Immature natural killer cell (primary cell): Measurements from ENCODE around the gene TAOK1. TPM values are rescaled to one million over a fixed set of nuclear protein-coding genes. Genes with fewer than 3 reads are reported as not detected.
A peak's percentile ranks its signal among the peaks of the same experiment; 100 is the strongest.
"Not testable (repeated sequence)": the region's sequence is repeated elsewhere in the genome, so short reads cannot be mapped to it uniquely, and the experiment has no call there.

Experiments used
- DNase-seq, 3 donors: peaks; one replicate each; pipeline ENCODE4 v3.0.0; 2022; ENCODE audit warnings: mixed read lengths in 1 of 3
- H3K27ac Mint-ChIP-seq, 6 donors: one replicate each; pipeline ENCODE4 v1.8.0; 2020; ENCODE audit warnings: mixed read lengths in 6 of 6, mild to moderate bottlenecking in 5 of 6, inconsistent platforms in 4 of 6, moderate library complexity in 3 of 6
- H3K27me3 Mint-ChIP-seq, 3 donors: one replicate each; pipeline ENCODE4 v1.8.0; 2020 to 2021; ENCODE audit warnings: low read depth in 3 of 3, mild to moderate bottlenecking in 3 of 3, mixed read lengths in 3 of 3, moderate library complexity in 3 of 3, inconsistent platforms in 1 of 3
- H3K36me3 Mint-ChIP-seq, 3 donors: one replicate each; pipeline ENCODE4 v1.8.0; 2020; ENCODE audit warnings: mixed read lengths in 3 of 3, inconsistent platforms in 2 of 3, mild to moderate bottlenecking in 2 of 3
- H3K4me1 Mint-ChIP-seq, 2 donors: one replicate each; pipeline ENCODE4 v1.8.0; 2020; ENCODE audit warnings: inconsistent platforms in 2 of 2, mild to moderate bottlenecking in 2 of 2, mixed read lengths in 2 of 2, moderate library complexity in 1 of 2
- H3K4me3 Mint-ChIP-seq, 5 donors: one replicate each; pipeline ENCODE4 v1.8.0; 2020; ENCODE audit warnings: mild to moderate bottlenecking in 5 of 5, mixed read lengths in 5 of 5, inconsistent platforms in 3 of 5, moderate library complexity in 3 of 5
- H3K9me3 Mint-ChIP-seq, 6 donors: one replicate each; pipeline ENCODE4 v1.8.0; 2020; ENCODE audit warnings: mild to moderate bottlenecking in 6 of 6, mixed read lengths in 6 of 6, inconsistent platforms in 4 of 6, moderate library complexity in 3 of 6
- polyA plus RNA-seq, 3 donors: library from polyadenylated mRNA; unstranded; fragments of 300-500 nt; fragmentation: Illumina TruSeq; gene quantifications; one replicate each; pipeline ENCODE4 v1.2.3, GENCODE V29; 2021

Gene TAOK1
- polyA plus RNA-seq: 1 to 10 TPM; 2.0 to 3.4 (median 2.2) TPM

- H3K4me3 Mint-ChIP-seq: peak within 1 kb of the TSS; percentile 91 to 96 (median 94)
- no peaks in the 10 kb centered on the region for H3K9me3 Mint-ChIP-seq
- peaks cover 5 to 12% (median 11%) of the 10 kb centered on the region in 3 donors for H3K27me3 Mint-ChIP-seq
- peak within 1 kb of the TSS; percentile 89 to 96 (median 94) for H3K27ac Mint-ChIP-seq
- H3K36me3 Mint-ChIP-seq: no peaks in the 10 kb centered on the region
- peaks cover 42 to 52% of the 10 kb centered on the region in 2 donors for H3K4me1 Mint-ChIP-seq
- DNase-seq: peak; percentile 98 to 99 (median 98)
These were observed at the start of gene TAOK1 for GRCh38 chr17:29389982-29390850. TAOK1 (plus strand) TSS chr17:29390363; CDS start chr17:29451549, 61,186 bp downstream.

- Mint-ChIP-seq H3K4me1 (no peaks in the 10 kb centered on the region), H3K27me3 (peaks cover 3 to 10% (median 3%) of the 10 kb centered on the region in 3 donors), H3K27ac (no peak overlapping the region), H3K36me3 (no peaks in the 10 kb centered on the region), H3K4me3 (no peak overlapping the region), H3K9me3 (no peaks in the 10 kb centered on the region)
- no peak for DNase-seq
These were observed 48.4 kb upstream of the TAOK1 start for GRCh38 chr17:29341726-29342125.

GRCh38 chr17:29342158-29342765, 47.9 kb upstream of the TAOK1 start:
- Mint-ChIP-seq H3K9me3 (no peaks in the 10 kb centered on the region), H3K36me3 (no peaks in the 10 kb centered on the region), H3K4me3 (no peak overlapping the region), H3K4me1 (no peaks in the 10 kb centered on the region), H3K27ac (no peak overlapping the region), H3K27me3 (peaks cover 3 to 10% (median 3%) of the 10 kb centered on the region in 3 donors)
- no peak for DNase-seq

- Mint-ChIP-seq H3K4me1 (no peaks in the 10 kb centered on the region), H3K27me3 (peaks cover 1 to 8% (median 4%) of the 10 kb centered on the region in 3 donors), H3K27ac (no peak overlapping the region), H3K9me3 (no peaks in the 10 kb centered on the region), H3K36me3 (no peaks in the 10 kb centered on the region), H3K4me3 (no peak overlapping the region)
- DNase-seq: no peak
These were observed 45.8 kb upstream of the TAOK1 start for GRCh38 chr17:29344201-29344856.

- Mint-ChIP-seq H3K36me3 (no peaks in the 10 kb centered on the region), H3K27ac (no peak overlapping the region), H3K9me3 (no peaks in the 10 kb centered on the region)
These were observed 45.1 kb upstream of the TAOK1 start for GRCh38 chr17:29345066-29345465.

GRCh38 chr17:29345470-29345869, 44.7 kb upstream of the TAOK1 start:
- H3K27ac Mint-ChIP-seq, H3K4me3 Mint-ChIP-seq, H3K27me3 Mint-ChIP-seq, H3K9me3 Mint-ChIP-seq, H3K4me1 Mint-ChIP-seq, H3K36me3 Mint-ChIP-seq, DNase-seq: not testable (repeated sequence)

More at GRCh38 chr17:29345066-29345465, 45.1 kb upstream of the TAOK1 start:
- Mint-ChIP-seq H3K4me3 (no peak overlapping the region), H3K27me3 (peaks cover 1 to 6% (median 5%) of the 10 kb centered on the region in 3 donors), H3K4me1 (no peaks in the 10 kb centered on the region)
- DNase-seq: no peak

- no peak for DNase-seq
- H3K9me3 Mint-ChIP-seq: no peaks in the 10 kb centered on the region
These were observed 43.7 kb upstream of the TAOK1 start for GRCh38 chr17:29346462-29346861.

GRCh38 chr17:29347831-29348629, 42.1 kb upstream of the TAOK1 start:
- Mint-ChIP-seq H3K27ac (no peak overlapping the region), H3K4me1 (no peaks in the 10 kb centered on the region), H3K36me3 (no peaks in the 10 kb centered on the region), H3K27me3 (peaks cover under 1 to 8% (median 2%) of the 10 kb centered on the region in 3 donors), H3K4me3 (no peak overlapping the region), H3K9me3 (no peaks in the 10 kb centered on the region)
- no peak for DNase-seq

More at GRCh38 chr17:29346462-29346861, 43.7 kb upstream of the TAOK1 start:
- no peak overlapping the region for H3K27ac Mint-ChIP-seq
- no peak overlapping the region for H3K4me3 Mint-ChIP-seq
- no peaks in the 10 kb centered on the region for H3K4me1 Mint-ChIP-seq
- H3K36me3 Mint-ChIP-seq: no peaks in the 10 kb centered on the region
- peaks cover 0 to 6% (median 2%) of the 10 kb centered on the region in 3 donors for H3K27me3 Mint-ChIP-seq

- no peak overlapping the region for H3K4me3 Mint-ChIP-seq
- no peaks in the 10 kb centered on the region for H3K36me3 Mint-ChIP-seq
- H3K27ac Mint-ChIP-seq: no peak overlapping the region
- no peaks in the 10 kb centered on the region for H3K9me3 Mint-ChIP-seq
- H3K27me3 Mint-ChIP-seq: peaks cover 0 to 8% (median 2%) of the 10 kb centered on the region in 3 donors
- no peak for DNase-seq
- no peaks in the 10 kb centered on the region for H3K4me1 Mint-ChIP-seq
These were observed 40.8 kb upstream of the TAOK1 start for GRCh38 chr17:29349409-29349808.

GRCh38 chr17:29352146-29352545, 38.0 kb upstream of the TAOK1 start:
- no peak overlapping the region for H3K27ac Mint-ChIP-seq
- no peaks in the 10 kb centered on the region for H3K36me3 Mint-ChIP-seq
- no peak for DNase-seq
- H3K4me1 Mint-ChIP-seq: no peaks in the 10 kb centered on the region
- no peak overlapping the region for H3K4me3 Mint-ChIP-seq
- no peaks in the 10 kb centered on the region for H3K9me3 Mint-ChIP-seq
- peaks cover 1 to 5% (median 2%) of the 10 kb centered on the region in 3 donors for H3K27me3 Mint-ChIP-seq

- Mint-ChIP-seq H3K4me3 (no peak overlapping the region), H3K4me1 (no peaks in the 10 kb centered on the region), H3K36me3 (no peaks in the 10 kb centered on the region), H3K27me3 (peaks cover 0 to 2% (median 1%) of the 10 kb centered on the region in 3 donors), H3K27ac (no peak overlapping the region), H3K9me3 (no peaks in the 10 kb centered on the region)
- no peak for DNase-seq
These were observed 32.9 kb upstream of the TAOK1 start for GRCh38 chr17:29357232-29357631.

GRCh38 chr17:29357821-29358232, 32.3 kb upstream of the TAOK1 start:
- Mint-ChIP-seq H3K4me1 (no peaks in the 10 kb centered on the region), H3K27me3 (peaks cover 0 to 1% (median 0%) of the 10 kb centered on the region in 3 donors), H3K36me3 (no peaks in the 10 kb centered on the region), H3K4me3 (no peak overlapping the region), H3K9me3 (no peaks in the 10 kb centered on the region), H3K27ac (no peak overlapping the region)
- DNase-seq: no peak

- Mint-ChIP-seq H3K4me1 (no peaks in the 10 kb centered on the region), H3K9me3 (no peaks in the 10 kb centered on the region), H3K27me3 (peaks cover 0 to 3% (median 0%) of the 10 kb centered on the region in 3 donors), H3K27ac (peak overlapping the region in 1 of 6 donors; percentile 55), H3K36me3 (no peaks in the 10 kb centered on the region), H3K4me3 (no peak overlapping the region)
- DNase-seq: no peak
These were observed 31.7 kb upstream of the TAOK1 start for GRCh38 chr17:29358416-29358815.
